Heart left ventricle (tissue), 16 donors: Measurements from ENCODE around the gene PARD6G. TPM values are rescaled to one million over a fixed set of nuclear protein-coding genes. Genes with fewer than 3 reads are reported as not detected.

ENCODE experiments used
- ATAC-seq, 4 donors: fragments of 200-7000 bp; cut with Tn5 transposase; one replicate each; pipeline ENCODE4 v1.9.1; 2020 to 2022; ENCODE audit warnings: moderate library complexity in 4 of 4, mild to moderate bottlenecking in 3 of 4, moderate number of reproducible peaks in 1 of 4
- DNase-seq, 5 donors: peaks; one replicate each; pipeline ENCODE4 v3.0.0-alpha.2; 2020
- H3K27ac ChIP-seq, 12 donors: fragments of 200-600 bp; sonication (generic) in 4 of 12; one replicate each; pipeline versions ENCODE4 v1.5.0 to v1.8.0; 2016 to 2022; ENCODE audit warnings: mild to moderate bottlenecking in 2 of 12
- H3K27me3 ChIP-seq, 9 donors: fragments of 200-600 bp; sonication (generic) in 2 of 9; one replicate each; pipeline versions ENCODE4 v1.5.1 to v1.8.0; 2016 to 2022; ENCODE audit warnings: mild to moderate bottlenecking in 3 of 9
- H3K36me3 ChIP-seq, 9 donors: fragments of 200-600 bp; sonication (generic) in 2 of 9; one replicate each; pipeline versions ENCODE4 v1.5.0 to v1.8.0; 2018 to 2022; ENCODE audit warnings: mild to moderate bottlenecking in 2 of 9
- H3K4me1 ChIP-seq, 12 donors: fragments of 200-600 bp; sonication (generic) in 4 of 12; one replicate each; pipeline versions ENCODE4 v1.5.0 to v1.8.0; 2016 to 2022; ENCODE audit warnings: mild to moderate bottlenecking in 3 of 12
- H3K4me3 ChIP-seq, 12 donors: fragments of 200-600 bp; sonication (generic) in 4 of 12; one replicate each; pipeline versions ENCODE4 v1.5.0 to v1.8.0; 2017 to 2022; ENCODE audit warnings: mild to moderate bottlenecking in 9 of 12, moderate library complexity in 4 of 12
- H3K9me3 ChIP-seq, 12 donors: fragments of 200-600 bp; sonication (generic) in 4 of 12; one replicate each; pipeline versions ENCODE4 v1.5.0 to v1.8.0; 2016 to 2022; ENCODE audit warnings: mild to moderate bottlenecking in 1 of 12
- CTCF ChIP-seq, 12 donors: fragments of 200-600 bp; sonication (generic) in 4 of 12; IDR thresholded peaks; one replicate each; pipeline versions ENCODE4 v1.5.0 to v1.8.0; 2018 to 2022; ENCODE audit warnings: antibody characterized with exemption in 12 of 12, mild to moderate bottlenecking in 5 of 12
- POLR2A ChIP-seq, 2 donors: fragments of 450-650 bp; IDR thresholded peaks; one replicate each; pipeline ENCODE4 v1.6.1; 2017; ENCODE audit warnings: antibody characterized with exemption in 2 of 2, mild to moderate bottlenecking in 2 of 2, moderate library complexity in 2 of 2
- WGBS, 4 donors: extraction: QIAGEN DNeasy Blood & Tissue Kit in 2 of 4; methylation state at CpG; one replicate each; pipeline versions ENCODE4 v1.1.5 to v1.1.7; 2013 to 2018; 5-methylcytosine and 5-hydroxymethylcytosine counted together
- intact Hi-C, 10 donors: fragments of 100-400 bp; cut with DNase I; formaldehyde crosslinking; loops; one replicate each; pipeline versions ENCODE4 v1.11.1 to v1.14.2; 2022
- polyA plus RNA-seq, 2 donors: library from polyadenylated mRNA; stranded (reverse); fragments of 200-250 nt; gene quantifications; one replicate each; pipeline ENCODE4 v1.2.3, GENCODE V29; 2013
- total RNA-seq, 9 donors: library from RNA; depleted of rRNA in 2 of 9; stranded (reverse); fragments of >200 nt in 2 of 9; fragmentation: NEBNext Ultra II Directional in 3 of 9; extraction: Animal tissue kit (Norgen Biotek cat#: 25700) in 3 of 9; gene quantifications; one replicate each; pipeline versions ENCODE4 v1.1.0 to v1.2.4, GENCODE V29; 2016 to 2023
- donor health status: ischemic (EF 13 %, LVEDD 7.1; RV severe dilation, severe dysfunction).
- donor health status: healthy with polysubstance abuse.
- donor health status: DM: no; HTN: yes; CAD: no.
- donor health status: DM: no; HTN: no; CAD: no.
- donor health status: ischemic (EF 25% LVEDD 6.9; RV normal size, moderate dysfunction).
- donor health status: ischemic (EF 25% LVEDD 5.7; RV mildly dilated, moderate dysfunction).
- donor health status: healthy.
- donor health status: DM: yes; HTN: yes; CAD: no.
- donor health status: ischemic (EF 35%, LVEDD 5.7; RV mildly dilated, moderate dysfunction).
- donor health status: nonischemic (EF 11% LVEDD 7.7; RV severe dilation, severe dysfunction).
- donor health status: DM: yes; HTN: yes; CAD: no.
- donor health status: PGD.
- donor health status: ischemic (EF 29% LVEDD 5.4; RV normal size, mild dysfunction).
- donor health status: nonischemic (EF 23%, LVEDD 6.1; RV moderate dilation, normal function).

PARD6G gene
- total and polyA plus RNA-seq, 11 donors, result 0.69 to 4.2 (median 2.2) TPM

GRCh38 chr18:80205294-80205693, 42.0 kb downstream of the PARD6G start:
- TF ChIP-seq POLR2A (IDR thresholded peaks at IDR 0.05) (no peak), CTCF (IDR thresholded peaks at IDR 0.05) (no peak)
- H3K4me1 ChIP-seq, result no peaks in the 10 kb centered on the region
- H3K27ac ChIP-seq, result no peak overlapping the region
- ATAC-seq (no peak), DNase-seq (no peak)
- no peaks in the 10 kb centered on the region for H3K36me3 ChIP-seq
- no peaks in the 10 kb centered on the region for H3K9me3 ChIP-seq
- 81 to 94% (median 87%) methylated on average over 4 of the region's 4 CpGs for WGBS, 4 donors
- H3K27me3 ChIP-seq, result peaks cover 0 to 10% (median 0%) of the 10 kb centered on the region in 9 donors
- intact Hi-C loops, result no loop called here
- H3K4me3 ChIP-seq, result no peak overlapping the region

- DNase-seq, result no peak
- no peak for ATAC-seq
- Histone ChIP-seq H3K4me1 (no peaks in the 10 kb centered on the region), H3K4me3 (no peak overlapping the region), H3K27ac (no peak overlapping the region), H3K9me3 (no peaks in the 10 kb centered on the region), H3K27me3 (peaks cover 0 to 10% (median 0%) of the 10 kb centered on the region in 9 donors), H3K36me3 (no peaks in the 10 kb centered on the region)
- intact Hi-C loops, result no loop called here
- TF ChIP-seq POLR2A (IDR thresholded peaks at IDR 0.05) (no peak), CTCF (IDR thresholded peaks at IDR 0.05) (no peak)
- 88 to 98% (median 94%) methylated on average over 2 of the region's 2 CpGs for WGBS, 4 donors
These were observed 43.2 kb downstream of the PARD6G start for GRCh38 chr18:80204142-80204541.

GRCh38 chr18:80203249-80203648, 44.1 kb downstream of the PARD6G start:
- Histone ChIP-seq H3K4me1 (no peaks in the 10 kb centered on the region), H3K36me3 (no peaks in the 10 kb centered on the region), H3K9me3 (no peaks in the 10 kb centered on the region), H3K4me3 (no peak overlapping the region), H3K27me3 (peaks cover 0 to 10% (median 0%) of the 10 kb centered on the region in 9 donors), H3K27ac (no peak overlapping the region)
- intact Hi-C loops, result no loop called here
- WGBS, 4 donors, result 88 to 93% (median 89%) methylated on average over 6 of the region's 6 CpGs
- DNase-seq (no peak), ATAC-seq (no peak)
- TF ChIP-seq POLR2A (IDR thresholded peaks at IDR 0.05) (no peak), CTCF (IDR thresholded peaks at IDR 0.05) (no peak)

- WGBS, 4 donors, result 90 to 93% (median 92%) methylated on average over 12 of the region's 12 CpGs
- Histone ChIP-seq H3K27ac (no peak overlapping the region), H3K4me3 (no peak overlapping the region), H3K4me1 (peaks cover 0 to 4% (median 0%) of the 10 kb centered on the region in 12 donors), H3K9me3 (no peaks in the 10 kb centered on the region), H3K27me3 (peaks cover 0 to 10% (median 0%) of the 10 kb centered on the region in 9 donors), H3K36me3 (no peaks in the 10 kb centered on the region)
- ATAC-seq (no peak), DNase-seq (no peak)
- intact Hi-C loops, result no loop called here
- TF ChIP-seq CTCF (IDR thresholded peaks at IDR 0.05), result no peak
- TF ChIP-seq POLR2A (IDR thresholded peaks at IDR 0.05), result no peak
These were observed 44.9 kb downstream of the PARD6G start for GRCh38 chr18:80202264-80202998.
